NCI-H1694 treated with DMSO at 0.1 percent for 48 hours (cell line): ENCODE results near the gene LHX1.
A peak's percentile ranks its signal among the peaks of the same experiment; 100 is the strongest.

ENCODE experiments used
- DNase-seq: peaks from one replicate; lab custom pipeline; 2025; lab: John Stamatoyannopoulos, UW

The LHX1 gene

DNA sequence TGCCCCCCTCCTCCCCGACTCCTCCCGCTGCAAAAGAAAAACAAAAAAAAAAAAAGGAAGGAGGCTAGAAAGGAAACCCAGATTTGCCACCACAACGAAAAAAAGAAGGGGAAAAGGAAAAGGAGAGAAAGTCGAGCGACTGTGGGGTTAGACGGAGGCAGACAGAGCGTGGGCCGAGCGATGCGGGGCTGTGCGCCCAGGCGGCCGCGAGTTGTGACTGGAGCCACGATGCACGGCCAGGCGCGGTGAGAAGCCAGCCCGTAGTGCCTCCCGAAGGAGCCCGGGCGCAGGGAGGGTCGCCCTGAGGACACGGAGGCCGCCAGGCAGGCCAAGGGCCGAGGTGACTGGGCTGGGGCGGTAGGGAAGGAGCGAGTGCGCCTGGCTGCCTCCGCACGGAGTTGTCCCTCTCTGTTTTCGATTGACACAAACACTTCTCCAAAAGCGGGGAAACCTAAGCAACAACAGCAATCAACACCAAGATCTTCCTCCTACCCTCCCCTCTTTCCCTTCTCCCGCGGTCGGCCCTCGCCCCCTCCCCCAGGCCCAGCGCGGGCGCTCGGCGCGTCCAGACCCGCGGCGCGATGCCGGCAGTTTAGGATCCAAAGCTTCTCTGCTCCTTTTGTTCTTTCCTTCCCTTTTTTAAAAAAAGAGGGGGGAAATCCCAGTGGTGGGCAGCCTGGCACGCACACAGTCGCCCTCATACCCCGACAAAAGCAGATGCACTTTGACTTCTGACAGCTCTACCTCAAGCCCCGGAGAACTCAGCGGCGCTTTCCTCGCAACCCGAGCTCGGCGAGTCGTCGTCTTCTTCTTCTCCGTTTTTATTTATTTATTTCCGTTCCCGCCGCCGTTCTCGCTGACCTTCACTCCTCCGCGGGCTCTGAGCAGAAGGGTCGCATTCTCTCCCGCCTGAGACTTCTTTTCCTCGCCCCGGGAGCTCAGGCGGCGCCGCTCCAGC is at the start of gene LHX1:
Gene LHX1 (plus strand): TSS at position 475 of the 958 bp plus-strand sequence. CDS start 723 bp downstream, outside the sequence.
- DNase-seq: no peak

DNA sequence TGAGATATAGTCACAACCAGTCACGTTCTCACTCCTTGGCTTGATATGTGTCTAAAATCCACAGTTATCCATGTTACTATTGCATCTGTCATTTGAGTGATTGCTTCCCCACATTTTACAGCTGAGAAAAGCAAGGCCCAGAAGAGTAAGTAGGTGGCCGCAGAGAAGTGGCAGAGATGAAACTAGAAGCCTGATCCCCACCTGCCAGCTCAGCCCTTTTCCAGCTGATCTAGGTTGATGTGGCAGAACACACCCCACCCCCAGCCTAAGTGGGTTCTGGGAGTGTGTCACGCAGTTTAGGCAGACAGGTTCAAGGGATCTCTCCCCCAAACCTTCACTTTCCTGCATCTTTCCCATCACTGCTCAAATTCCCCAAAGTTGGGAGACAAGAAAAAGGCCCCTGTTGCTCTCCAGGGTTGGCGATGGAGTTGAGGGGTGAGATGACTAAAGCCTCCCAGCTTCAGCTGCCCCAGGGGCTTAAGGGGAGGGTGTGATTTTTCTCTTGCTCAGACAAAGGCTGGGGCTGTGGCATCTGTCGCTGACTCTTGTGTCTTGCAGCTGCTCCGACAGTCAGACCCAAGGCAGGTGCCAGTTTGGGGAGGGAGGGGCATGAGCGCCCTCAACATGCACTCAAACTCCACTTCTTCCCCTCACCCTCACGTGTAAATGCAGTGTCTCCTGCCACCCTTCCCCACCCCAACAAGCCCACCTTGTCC is 48.9 kb upstream of the LHX1 start:
- peak; percentile 84 for DNase-seq

DNA sequence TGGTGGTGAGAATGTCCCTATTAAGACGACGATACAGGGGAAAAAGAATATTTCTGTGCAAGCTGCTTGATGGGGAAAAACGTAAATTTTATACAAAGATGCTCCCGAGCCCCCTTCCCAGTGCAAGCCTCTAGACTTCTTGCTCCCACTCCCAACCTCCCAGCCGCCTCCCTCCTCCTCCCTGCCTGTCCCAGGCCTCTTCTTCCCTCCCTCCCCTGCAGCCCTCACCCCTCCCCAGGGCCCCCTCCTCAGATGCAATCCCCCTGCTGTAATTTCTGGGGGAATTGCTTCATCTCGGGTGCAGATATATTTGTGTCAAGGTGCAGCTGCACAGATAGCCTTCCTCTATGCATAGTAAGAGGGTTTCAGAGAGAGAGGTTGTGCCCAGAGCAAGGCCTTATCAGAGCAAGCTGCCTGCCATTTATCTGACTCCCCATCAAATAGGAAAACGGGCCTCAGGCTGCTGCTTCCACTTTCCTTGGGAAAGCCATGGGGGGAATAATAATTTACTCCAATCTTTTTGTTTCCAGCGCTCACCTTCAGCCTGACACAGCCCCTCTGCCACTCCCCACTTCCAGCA is 47.4 kb upstream of the LHX1 start:
- DNase-seq: no peak

DNA sequence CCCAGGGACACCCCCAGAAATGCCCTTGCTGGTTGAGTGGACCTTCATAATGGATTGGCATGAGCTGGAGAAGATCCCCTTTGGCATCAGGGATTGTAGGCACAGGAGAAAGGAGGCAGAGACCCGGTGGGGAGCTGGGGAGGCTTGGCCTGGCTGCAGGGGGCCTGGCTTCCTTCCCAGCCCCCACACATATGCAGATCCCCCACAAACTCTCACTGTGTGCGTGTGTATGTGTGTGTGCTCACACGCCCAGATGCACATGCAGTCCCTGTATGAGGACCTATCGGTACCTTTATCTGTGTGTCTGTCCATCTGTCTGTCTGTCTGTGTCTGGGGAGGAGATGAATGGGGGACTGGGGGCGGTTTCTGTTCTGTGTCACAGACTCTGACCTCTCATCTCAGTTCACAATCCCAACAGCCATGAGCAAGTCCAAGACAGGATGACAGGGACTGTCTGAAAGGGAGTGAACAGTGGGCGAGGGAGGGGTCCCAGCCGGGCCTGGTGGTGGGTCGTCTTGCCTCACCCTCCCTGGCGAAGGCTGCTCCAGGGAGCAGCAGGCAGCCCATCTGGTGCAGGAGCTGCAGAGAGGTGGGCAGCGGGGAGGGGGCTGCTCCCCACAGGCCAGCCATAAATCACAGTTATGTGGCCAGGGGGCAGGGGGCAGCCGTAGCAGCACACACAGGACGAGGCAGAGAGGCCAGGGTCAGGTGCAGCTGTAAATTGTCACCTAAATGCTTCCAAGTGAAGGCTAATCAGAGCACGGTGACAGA is 46.7 kb upstream of the LHX1 start:
- peak; percentile 22 for DNase-seq

DNA sequence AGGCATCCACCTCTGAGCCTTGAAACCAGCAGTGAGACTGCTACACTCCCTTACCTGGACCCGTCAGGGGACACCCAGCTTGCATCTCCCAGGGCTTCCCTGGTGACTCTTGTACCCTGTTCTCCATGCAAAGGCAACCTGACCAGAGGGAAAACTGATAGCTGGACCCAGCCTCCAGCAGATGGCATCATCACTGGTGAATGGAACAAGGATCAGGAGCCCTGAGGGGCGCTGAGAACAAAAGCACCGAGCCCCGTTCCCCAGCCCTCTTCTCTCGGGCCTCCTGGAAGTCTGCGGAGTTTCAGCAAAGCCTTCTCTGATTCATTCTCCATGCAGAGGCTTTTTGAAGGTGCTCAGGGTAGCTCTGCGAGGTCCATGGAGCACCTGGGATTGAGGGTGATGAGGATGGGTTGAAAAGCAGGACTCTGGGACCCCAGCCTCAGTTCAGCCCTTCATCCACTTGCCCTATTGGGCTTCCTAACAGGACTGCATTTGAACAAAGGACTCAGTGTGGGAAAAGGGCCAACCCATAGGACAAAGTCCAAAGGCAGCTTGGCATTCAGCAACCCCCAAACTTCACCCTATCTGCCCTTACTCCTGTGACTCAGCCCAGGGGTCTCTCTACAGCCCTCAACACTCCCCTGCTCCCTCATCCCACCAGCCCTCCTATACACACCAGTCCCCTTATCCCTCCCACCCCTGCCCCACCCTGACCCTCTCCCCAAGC is 45.0 kb upstream of the LHX1 start:
- no peak for DNase-seq

DNA sequence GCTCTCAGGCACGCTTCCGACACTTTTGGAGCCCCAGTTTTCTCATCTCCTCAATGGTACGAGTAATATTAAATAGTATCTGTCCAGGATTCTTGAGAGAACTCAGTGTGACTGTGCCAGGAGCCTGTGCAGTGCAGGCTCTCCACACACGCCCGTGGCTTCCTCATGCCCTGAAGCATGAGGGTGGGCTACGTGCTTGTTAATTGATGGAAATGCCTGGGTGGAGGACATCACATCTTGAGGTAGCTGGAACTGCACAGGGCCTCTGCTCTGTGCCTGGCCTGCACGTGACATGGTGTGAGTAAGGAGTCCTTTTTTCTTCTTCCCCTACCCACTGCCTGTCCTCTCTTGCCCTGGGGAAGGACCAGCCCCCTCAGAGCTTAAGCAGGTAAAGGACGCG is 43.1 kb upstream of the LHX1 start:
- no peak for DNase-seq

DNA sequence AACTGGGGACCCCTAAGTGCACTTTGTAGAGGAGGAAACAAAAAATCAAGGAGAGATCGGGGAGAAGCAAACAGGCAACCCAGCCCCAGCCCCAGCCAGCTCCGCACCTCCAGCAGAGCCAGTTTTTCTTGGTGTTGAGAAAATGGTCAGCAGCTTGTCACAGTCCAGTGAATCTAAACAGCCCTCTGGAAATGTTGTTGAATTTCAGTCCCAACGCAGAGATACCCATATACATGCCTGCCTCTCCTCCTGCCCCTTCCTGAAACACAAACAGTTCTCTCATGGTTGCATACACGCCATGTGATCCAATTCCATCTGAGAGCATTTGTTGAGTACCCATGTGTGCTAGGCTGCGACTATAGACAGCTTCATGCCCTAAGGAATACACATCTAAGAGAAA is 42.4 kb upstream of the LHX1 start:
- DNase-seq: no peak

DNA sequence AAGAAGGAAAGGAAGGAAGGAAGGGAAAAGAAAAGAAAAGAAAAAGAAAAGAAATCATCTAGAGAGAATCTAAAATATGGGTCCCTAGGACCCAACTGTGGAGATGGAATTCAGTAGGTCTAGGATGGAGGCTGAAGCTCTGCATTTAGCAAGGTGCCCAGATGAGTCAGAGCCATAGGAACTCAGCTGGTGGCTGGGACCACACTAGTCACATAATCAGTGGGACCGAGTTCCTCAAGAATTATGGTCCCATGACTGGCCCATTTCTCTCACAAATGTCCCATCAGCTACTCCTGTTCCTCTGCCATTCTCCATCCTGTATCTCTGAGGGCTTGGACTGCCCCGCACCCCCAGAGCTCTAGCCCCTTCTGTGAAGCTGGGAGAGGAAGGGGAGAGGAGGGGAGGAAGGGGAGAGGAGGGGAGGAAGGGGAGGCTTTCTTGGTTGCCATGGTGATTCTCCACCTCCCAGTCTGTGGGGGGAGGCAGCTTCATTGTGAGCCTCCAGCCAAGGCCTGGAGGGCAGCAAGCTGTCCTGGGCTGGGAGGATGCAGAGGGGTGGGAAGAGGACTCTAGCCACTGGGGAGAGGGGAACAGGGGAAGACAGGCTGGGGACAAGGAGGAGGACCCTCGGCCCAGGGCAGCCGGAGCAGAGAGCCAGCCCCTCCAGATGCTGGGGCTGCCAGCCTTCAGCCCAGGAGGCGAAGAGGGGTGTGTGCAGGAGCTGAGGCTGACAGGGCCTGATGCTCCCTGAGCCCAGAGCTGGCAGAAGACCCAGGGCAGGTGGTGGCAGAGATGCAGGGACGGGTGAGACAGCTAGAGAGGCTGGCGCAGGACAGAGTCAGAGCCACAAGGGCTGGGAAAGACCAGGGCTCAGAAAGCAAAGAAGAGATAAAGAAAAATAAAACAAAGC is 37.8 kb upstream of the LHX1 start:
- peak; percentile 95 for DNase-seq

DNA sequence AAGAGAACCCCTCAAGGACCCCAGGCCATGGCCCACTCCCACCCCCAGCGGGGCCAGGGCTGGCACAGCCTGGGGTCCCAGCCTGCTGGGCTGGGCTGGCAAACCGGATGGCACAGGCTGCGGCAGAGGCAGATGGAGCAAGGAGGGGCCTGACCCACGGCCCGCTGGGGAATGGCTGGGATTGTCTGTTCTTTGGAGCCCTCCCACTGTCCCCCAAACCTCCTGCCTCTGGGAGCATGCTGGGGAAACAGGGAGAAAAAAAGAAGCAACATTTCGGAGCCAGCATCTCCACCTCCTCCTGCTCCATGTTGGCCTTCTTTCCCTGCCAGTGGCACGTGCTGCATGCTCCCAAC is 37.1 kb upstream of the LHX1 start:
- DNase-seq: peak; percentile 95

DNA sequence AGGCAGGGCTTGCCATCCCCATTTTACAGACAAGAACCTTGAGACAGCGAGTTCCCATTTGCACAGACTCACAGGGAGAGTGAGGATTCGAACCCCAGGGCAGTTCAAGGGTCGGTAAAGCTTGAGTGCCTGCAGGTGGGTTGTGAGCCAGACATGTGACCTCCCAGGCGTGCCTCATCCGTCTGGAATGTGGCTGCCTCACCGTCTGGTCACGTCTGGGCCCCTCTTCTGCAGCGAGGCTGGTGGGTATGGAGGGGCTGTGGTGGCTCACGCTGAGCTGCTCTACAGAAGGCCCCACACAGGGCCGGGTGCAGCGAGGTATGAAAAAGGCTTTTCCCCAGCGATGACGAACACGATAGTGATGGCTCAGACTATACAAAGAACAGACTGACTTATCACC is 35.8 kb upstream of the LHX1 start:
- DNase-seq: peak; percentile 91

DNA sequence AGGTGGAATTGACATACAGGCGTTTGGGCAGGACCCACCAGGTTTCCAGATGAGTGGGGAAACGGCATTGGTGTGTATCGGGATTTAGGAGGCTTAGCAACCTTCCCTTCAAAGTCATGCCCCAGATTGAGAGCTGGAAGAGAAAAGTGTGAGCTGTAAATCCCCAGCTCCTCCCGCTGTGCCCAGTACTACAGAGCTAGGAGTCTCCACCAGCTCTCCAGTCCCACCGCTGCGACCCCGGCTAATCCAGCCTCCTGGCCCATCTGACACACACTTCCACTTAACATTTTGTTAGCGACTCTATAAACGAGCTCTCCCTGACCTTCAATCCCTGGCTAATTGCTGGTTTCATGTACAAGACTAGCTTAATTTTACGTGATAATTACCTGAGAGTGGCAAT is 29.9 kb upstream of the LHX1 start:
- DNase-seq: no peak

DNA sequence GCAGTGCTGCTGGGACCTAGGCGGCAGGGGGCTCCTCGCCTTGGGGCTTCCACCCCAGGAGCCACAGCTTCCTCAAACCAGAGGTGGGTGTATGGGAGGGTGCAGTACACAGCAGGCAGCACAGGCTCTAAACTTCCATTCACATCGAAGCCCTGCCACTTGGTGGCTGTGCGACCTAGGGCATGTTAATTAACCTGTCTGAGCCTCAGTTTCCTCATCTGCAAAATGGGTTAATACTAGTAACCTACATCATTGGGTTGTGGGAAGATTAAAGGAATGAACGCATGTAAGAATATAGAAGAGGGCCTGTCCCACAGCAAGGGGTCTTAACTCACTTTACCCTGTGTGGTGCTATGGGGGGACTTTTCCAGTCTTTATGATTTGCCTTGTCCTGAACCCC is 26.8 kb upstream of the LHX1 start:
- no peak for DNase-seq

DNA sequence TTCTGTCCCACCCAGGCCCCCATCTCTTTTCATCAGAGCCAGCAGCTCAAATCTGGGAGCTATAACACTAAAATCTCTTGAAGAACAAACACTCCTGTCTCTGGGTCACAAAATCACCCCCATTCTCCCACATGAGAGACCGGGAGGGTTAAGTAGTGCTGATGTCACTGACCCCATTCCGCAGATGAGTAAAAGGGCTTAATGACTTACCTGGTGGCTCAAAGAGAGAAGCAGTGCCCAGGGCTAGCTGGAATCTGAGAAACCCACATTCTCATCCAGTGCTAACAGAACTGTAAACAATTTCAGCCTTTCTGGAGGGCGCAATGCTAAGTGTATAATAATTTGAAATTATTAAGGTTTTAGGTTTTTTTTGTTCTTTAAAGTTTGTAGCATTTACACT is 26.3 kb upstream of the LHX1 start:
- DNase-seq: no peak

DNA sequence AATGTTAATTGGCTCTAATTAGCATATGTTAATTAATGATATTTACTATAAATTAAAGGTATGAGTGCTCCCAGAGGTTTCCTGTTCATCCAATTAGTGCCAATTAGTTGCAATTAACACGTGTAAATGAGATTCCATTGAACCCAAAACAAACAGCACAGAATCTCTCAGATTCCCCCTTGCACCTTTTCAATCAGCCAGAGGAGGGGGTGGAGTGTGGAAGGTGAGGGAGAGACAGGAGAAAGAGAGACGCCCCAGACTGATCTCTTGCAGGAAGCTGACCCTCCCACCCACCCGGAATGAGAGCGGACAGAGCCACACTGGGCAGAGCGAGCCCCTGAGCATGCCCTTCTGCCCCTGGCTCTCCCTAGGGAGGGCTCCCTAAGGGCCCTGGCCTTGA is 24.1 kb upstream of the LHX1 start:
- DNase-seq: no peak

DNA sequence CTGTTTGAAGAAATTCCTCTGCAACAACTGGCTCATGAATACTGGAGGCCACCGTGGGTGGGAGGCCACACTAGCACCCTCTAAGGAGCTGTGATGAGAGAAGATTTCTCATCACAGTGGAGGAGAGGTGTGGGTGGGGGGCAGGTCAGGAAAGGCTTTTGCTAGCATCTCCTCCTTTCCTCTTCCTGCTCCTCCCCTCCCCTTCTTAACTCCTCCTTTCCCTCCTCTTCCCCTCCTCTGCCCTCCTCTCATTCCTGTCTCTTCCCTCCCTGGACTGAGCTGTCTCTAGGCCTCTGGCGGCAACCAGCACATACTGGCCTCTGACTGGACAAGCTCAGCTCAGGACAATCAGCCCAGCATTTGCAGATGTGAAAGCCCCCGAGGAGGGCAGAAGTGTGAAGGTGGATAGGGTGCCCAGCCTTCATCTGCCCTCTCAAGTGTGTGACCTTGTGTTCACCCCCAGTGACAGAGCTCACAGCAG is 19.0 kb upstream of the LHX1 start:
- no peak for DNase-seq

DNA sequence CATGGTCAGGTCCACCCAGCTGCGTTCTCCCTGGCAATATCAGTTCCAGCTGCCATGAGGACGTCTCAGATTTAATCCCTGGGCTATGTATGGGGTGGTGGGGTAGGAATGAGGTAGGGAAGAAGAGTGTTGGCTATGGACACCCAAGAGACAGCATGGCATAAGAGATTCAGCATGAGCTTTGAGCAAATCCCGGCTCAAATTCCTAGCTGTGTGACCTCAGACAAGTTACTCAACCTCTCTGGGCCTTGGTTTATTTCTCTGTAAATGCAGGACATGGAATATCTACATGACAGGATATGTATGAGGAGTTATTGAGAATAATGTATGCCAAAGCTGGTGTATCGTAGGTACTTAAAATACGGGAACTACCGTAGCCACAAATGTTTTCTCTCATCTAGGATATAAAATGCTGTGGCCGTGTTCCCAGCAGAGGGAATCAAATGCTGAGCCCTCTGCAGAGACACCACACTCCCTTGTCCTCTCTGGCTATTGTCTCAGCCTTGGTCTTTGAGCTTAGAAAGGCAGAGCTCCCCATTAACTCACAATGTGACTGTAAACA is 17.8 kb upstream of the LHX1 start:
- DNase-seq: no peak

DNA sequence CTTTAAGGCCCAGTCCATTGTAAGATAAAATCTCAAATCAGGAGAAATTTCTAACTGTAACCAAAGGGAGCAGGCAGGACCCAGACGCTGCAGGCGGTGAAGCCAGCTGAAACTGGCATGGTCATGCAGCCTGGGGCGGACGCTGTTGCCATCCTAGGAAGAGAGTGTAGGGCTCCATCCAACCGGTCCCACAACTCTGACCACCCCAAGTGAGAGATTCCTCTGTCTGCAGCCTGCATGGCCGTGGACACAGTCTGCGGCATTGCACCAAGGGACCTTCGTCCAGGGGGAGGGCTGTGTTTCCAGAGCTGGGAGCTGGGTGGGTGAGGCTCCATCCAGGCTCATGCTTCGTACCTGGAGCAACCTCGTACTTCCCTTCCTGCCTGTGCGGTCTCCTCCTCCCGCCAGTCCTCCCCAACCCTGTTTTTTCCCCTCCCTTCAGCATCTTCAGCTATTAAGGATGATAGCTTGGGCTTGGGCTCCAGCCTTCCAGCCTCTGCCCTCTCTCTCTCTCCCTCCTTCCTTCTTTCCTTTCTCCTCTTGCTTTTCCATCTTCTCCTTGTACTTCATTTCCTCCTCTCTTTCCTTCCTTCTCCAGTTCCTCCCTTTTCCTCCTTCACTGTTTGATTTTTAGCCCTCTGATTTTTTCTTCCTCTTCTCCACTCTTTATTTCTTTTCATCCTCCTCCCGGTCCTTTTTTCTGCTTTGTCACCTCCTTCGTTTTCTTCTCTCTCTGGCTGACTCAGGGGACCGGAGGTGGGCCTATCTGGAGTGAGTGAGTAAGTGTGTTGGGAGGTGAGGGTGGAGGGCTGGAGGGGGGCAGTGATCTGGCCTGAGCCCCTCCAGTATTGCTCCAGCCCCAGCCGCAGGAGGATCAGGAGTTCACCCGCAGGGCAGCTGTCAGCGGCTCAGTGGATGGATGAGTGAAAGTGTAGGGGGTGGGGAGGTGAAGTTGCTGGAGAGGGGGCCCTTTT is 17.0 kb upstream of the LHX1 start:
- DNase-seq: no peak

DNA sequence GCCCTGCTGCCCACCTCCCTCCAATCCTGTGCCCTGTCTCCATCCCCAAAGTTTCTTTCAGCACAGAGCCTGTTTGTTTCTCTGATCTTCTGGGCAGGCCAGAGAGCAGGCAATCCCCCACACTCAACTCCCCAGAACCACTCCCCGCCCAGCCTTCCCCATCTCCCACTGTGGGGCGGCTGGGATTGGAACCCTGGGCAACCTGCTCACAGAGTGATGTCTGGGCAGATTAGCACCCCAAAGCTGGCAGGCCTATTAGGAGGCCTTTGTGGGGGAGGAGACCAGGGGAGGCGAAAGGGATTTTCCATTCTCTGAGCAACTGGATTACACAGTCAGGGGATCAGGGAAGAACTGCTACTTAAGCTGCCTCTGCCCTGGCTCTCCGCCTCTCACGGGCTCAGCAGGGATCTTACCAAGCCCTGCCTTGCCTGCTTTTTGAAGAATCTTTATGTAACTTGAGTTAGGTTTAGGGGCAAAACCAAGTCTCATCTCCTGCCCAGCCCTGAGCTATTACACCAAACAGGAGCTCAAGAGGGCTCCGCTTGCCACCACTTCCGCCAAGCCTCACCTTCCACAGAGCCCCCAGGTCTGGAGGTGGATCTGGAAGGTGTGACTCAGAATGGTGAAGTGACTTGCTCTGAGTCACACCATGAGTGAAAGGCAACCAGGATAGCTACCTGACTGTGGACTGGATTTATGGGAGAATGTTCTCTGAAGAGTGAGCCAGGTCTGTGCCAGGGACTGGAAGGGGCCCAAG is 16.0 kb upstream of the LHX1 start:
- no peak for DNase-seq
